Endothelial cell of hepatic sinusoid (primary cell): Measurements from ENCODE around the gene ARHGAP42.

ENCODE experiments used
- in situ Hi-C: cut with HindIII; loops from 2 replicates; pipeline ENCODE4 v1.10.0; 2017; ENCODE audit warnings: low sequenced_read_pairs

ARHGAP42 gene

DNA sequence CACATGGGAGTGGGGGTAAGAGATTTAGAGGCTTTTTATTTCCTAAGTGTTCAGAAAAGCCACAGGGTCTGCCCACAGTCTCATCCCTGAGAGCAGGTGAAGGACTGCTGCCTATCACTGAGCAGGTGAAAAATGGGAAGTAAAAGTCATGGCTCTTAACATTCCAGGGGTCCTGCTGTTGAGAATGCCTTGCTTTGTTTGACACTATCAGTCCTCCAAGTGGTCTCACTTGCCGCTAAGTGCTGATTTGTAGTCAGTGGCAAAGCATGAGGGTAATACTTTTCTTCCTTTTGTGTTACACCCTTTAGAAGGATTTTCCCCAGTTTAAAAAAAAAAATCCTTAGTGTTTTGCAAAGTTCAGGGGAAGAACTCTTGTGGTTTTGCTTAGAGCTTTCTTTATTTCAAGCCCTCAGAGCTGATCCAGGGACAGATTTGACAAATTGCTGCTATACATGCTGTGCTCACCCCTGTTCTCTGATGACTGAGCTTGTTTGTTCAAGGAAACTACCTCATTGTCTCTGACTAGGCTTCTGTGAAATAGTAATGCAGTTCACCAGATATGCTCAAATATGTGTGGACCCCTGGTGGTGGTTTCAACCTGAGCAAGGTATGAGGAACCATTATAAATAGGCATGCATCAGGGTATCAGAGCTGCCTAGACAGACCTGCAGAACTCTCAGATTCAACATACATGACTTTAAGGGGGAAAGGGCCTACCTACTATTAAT is 141.0 kb downstream of the ARHGAP42 start:
- in situ Hi-C loops = loop anchor here (25.0 kb wide), 1 partner anchor 141 kb away; the partner anchor contains the start of gene ARHGAP42

DNA sequence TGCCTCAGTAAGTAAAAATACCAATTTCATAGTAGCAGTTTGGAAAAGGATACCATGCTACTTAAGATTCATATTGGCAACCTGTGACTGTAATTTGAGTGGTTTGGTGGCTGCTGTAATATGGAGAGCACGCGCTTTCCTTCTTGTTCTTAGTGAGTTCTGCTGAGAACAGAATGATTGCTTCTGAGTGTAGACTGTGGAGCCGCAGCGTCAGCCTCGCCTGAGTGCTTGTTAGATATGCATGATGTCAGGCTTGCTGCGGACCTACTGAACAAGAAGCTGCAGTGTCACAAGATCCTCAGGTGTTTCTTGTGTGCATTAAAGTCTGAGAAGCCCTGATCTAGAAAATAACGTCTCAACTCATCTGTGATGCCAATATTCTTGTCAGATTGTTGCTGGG is 143.2 kb downstream of the ARHGAP42 start:
- in situ Hi-C loops = loop anchor here (25.0 kb wide), 1 partner anchor 143 kb away; the partner anchor contains the start of gene ARHGAP42

DNA sequence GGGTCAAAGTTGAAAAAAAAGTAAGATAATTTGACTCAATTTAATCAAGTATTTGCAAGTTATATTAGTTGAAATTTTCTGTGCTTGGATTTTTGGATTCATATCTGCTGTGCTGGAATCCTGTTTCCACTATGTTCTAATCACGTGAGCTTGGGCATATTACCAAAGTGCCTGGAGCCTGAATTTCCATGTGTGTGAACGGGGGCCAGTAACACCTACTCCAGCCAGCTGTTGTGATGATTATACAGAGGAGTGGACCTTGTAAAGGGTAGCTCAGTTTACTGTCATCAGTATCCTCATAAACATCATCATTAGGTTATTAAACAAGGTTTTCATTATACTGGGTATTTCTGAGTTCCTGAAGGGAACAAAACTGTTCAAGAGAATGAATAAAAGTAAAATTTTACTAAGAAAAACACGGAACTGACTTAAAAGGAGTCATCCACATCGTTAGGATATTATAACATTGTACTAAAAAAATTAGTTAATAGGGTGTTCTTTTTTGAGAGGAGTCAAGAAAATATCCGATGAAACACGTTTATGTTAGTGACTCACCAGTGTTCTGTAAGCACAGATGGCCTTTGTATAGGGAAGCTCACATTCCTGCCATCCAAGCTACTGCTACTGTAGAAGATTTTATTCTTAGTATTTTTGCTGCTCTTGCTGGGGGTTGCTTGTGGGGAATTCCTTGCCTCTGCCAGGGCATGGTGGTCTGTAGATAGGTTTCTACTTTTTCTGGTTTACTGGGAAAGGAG is 144.1 kb downstream of the ARHGAP42 start:
- in situ Hi-C loops = loop anchor here (25.0 kb wide), 1 partner anchor 144 kb away; the partner anchor contains the start of gene ARHGAP42

DNA sequence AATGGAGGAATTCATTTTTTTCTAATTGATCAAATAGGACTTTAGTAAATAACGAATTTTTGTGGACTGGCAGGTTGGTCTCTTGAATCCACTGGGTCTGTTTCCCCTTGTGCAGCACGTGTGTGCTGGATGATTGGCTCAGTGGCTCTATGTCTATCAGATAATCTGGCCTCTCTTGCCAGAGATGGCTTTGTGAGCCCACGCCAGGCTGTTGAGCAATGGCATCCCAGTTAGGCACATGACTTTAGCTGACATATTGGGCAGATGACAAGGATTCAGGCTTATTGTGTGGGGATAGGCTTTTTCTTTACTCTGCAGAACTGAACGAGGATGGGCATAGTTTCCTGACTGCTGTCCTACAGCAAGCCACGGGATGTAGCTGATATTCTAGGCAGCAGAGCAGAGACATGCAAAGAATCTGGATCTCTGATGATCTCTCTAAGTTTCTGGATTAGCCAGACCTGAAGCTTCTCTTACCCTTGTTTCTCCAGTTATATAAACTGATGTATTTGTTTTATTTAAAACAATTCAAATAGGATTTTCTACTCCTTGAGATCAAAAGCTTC is 144.9 kb downstream of the ARHGAP42 start:
- in situ Hi-C loops = loop anchor here (25.0 kb wide), 1 partner anchor 145 kb away; the partner anchor contains the start of gene ARHGAP42

DNA sequence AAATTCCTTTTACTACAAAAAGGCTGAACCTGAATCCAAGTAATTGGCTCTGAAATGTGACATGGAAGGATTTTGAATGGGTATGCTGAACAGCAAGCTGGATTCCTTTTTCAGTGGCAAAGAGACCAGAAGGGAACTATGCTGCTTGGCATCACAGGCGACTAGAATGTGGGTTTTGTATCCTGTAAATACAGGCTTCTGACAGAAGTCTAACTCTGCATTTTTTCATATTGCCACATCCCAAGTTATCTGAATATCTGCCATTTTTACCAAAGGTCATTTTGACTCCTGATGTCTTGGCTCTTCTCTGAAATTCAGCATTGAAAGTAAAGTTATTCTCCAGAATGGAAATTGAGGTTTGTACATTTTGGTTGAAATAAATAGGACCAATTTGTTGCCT is 145.7 kb downstream of the ARHGAP42 start:
- in situ Hi-C loops = loop anchor here (25.0 kb wide), 1 partner anchor 146 kb away; the partner anchor contains the start of gene ARHGAP42

DNA sequence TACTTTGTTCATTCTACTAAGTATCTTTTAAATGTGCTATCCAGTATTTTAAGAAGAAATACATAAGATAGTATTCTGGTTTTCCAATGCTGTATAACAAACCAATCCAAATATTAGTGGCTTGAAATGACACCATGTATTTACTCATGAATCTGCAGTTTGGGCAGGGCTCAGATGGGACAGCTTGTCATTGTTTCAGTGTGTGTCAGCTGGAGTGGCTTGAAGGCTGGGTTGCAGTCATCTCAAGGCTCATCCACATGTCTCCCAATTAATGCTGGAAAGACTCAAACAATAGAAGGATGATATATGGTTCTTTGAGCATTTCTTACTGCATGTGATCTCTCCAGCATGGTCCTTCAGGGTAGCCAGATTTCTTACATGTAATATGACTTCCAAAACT is 146.2 kb downstream of the ARHGAP42 start:
- in situ Hi-C loops = loop anchor here (25.0 kb wide), 1 partner anchor 146 kb away; the partner anchor contains the start of gene ARHGAP42

DNA sequence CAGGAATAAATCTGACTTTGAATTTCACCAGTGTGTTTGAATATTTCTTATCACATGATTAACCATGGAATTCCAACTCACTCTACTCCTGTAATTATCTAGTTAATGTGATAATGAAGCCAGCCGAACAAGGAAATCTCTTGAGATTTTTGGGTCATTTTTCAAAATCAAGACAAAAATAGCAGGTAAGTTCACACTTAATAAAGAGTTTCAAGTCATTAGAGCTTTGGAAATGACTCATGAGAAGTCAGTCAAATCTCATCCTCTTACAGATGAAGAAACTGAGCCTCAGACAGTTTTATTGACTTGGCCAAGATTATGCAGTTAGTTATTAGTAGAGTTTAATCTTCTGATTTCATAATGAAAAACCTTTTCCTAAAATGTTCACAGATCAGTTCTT is 148.8 kb downstream of the ARHGAP42 start:
- in situ Hi-C loops = loop anchor here (25.0 kb wide), 1 partner anchor 149 kb away; the partner anchor contains the start of gene ARHGAP42

DNA sequence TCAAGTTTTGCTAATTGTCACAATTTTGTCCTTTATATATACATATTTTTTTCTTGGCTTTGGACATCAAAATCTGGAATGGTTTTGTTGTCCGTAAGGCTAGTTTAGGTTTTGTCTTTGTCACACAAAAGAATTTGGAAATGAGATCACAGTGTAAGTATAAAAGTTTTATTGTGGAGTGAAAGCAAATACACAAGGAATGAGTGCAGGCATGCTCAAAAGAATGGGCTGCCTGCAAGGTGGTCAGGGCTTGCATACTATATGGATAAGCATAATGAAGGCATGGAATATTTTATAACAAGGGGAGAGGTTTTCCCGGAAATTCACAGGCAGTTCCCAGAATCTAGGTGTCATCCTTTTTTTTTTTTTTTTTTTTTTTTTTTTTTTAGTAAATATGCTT is 150.2 kb downstream of the ARHGAP42 start:
- in situ Hi-C loops = loop anchor here (25.0 kb wide), 1 partner anchor 150 kb away; the partner anchor contains the start of gene ARHGAP42

DNA sequence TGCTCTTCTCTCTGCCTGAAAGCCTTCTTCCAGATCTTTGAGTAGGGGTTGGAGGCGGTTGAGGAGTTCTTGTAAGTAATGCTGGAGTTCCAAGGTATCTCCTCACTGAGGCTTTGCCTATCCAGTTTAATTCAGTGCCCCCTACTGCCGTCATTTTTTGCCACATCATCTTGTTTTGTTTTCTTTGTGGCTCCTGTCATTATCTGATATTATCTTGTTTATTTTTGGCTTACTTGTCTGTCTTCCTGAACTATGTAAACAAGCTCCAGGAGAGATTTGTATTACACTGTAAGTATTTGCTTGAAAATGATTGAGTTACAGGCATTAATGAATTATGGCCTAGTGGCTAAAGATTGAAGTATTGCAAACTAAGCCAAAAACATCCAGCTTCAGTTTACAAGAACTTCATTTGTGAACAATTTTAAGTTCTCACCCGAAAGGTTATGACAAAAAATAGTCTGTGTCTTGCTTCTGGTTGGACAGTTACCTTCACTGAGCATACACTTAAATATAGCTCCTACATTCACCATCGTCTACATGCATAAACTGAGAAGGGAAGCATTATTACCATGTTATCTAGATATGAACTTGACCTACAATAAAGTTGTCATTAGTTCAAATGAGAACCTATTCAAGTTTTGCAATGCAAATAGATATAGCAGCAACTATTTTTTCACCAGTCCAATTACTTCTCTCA is 154.8 kb downstream of the ARHGAP42 start:
- in situ Hi-C loops = loop anchor here (25.0 kb wide), 1 partner anchor 155 kb away; the partner anchor contains the start of gene ARHGAP42

DNA sequence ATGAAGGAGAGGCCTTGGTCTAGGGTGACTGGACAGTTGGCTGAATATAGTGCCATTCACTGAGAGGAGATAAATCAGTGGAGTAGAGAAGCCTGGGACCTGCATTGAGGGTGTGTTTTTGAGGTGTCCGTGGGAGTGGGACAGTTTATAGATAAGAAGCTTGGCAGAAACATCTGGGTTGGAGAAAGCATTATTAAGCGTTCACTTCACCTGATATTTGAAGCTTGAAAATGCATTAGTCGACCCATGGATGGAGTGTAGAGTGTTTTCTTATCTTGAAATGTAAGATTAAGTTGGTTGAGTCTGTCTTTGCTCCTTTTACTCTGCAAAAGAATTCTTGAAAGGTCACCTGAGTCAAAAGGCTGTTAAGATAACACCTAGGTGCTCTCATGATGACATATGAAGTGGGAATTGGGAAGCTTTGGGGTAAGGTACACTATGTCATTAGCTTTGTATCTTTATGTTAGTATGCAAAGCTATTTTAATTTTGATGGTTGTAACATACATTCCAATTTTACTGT is 160.7 kb downstream of the ARHGAP42 start:
- in situ Hi-C loops = loop anchor here (5.0 to 25.0 kb wide), 2 partner anchors 160 to 265 kb away; partner anchors contain the start of gene ARHGAP42

DNA sequence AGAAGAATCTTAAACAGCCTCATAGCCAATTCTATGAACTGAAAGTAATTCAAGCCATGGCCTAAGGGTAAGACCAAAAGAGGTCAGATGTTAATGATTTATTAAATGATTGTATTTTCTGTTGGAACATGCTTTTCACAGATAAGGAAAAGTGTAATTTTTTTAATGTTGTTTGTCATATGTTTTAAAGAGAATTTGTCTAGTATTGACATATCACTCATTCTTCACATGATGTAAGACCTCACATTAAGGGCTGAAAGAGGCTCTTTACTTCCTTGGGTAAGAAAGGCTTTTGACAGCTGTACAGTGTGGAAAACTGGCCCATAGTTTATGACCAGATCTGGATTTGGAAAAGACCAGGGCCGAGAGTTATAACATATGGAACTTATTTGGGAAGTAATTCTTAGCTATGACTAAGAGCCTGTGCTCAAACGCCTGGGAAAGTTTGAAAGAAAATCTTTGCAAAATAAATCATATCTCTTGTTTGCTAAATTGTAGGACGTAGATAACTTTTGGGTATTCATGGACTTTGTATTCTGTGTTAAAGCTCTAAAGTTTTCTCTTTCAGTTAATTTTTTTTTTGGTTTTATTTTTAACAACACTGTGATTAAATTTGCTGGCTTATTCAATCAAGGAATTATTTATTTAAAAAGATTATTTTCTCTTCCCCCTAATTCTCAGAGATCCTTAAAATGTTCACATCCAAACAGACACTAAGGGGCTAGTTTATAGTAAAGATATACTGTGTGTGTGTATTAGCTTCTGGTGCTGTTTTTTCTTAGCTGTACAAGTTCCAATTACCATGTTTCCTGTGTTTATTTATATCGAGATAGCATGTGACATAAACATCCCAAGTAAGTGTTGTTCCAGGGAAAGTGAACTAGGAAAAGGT is 162.2 kb downstream of the ARHGAP42 start:
- in situ Hi-C loops = loop anchor here (5.0 to 25.0 kb wide), 2 partner anchors 162 to 267 kb away; partner anchors contain the start of gene ARHGAP42

DNA sequence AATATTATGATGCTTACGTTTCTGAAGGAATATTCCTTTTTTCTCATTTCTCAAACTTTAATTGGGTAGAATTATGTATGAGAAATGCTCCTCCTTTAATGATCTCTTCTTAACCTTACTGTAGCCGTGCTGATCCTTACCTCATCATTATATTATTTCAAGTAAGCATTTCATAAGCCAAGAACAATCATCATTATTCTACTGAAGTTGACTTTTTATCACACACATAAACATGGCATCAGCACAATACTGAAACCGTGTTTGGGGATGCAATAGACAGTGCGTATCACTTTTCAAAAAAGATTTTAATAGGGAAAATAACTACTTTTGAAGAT is 162.8 kb downstream of the ARHGAP42 start:
- in situ Hi-C loops = loop anchor here (5.0 to 25.0 kb wide), 2 partner anchors 163 to 268 kb away; partner anchors contain the start of gene ARHGAP42

DNA sequence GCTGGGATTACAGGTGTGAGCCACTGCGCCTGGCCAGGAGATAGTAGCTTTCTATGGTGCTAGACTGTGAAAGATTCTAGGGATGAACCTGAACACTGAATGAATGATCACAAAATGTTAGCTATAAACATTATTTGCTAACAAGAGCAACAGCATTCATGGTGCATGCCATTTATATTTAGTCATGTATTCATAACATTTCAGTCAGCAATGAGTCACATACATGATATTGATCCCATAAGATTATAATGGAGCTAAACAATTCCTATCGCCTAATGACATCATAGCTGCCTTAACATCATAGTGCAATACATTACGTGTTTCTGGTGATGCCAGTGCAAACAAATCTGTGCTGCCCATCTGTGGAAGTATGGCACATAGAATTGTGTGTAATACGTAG is 164.1 kb downstream of the ARHGAP42 start:
- in situ Hi-C loops = no loop called here

DNA sequence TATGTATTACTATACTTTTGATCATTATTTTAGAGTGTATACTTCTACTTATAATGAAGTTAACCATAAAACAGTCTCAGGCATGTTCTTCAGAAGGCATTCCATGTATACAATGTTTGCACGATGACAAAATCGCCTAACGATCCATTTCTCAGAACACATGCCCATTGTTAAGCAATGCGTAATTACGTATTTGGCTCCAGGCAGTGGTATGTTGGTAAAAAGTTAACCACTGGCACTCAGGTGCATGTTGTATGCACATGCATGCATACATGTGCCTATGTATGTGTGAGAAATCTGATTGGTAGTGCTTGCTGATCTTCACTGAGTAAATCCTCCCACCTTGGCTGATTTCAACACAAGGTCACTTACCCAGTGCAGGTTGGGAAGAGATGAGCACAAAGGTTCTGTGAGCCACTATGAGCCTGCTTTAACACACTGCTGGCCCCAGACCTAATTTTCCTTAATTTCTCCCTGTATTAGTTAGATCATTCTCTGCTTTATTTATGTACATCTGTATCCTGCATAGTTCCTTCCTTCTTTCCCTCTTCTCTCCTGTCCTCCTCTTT is 164.6 kb downstream of the ARHGAP42 start:
- in situ Hi-C loops = no loop called here

DNA sequence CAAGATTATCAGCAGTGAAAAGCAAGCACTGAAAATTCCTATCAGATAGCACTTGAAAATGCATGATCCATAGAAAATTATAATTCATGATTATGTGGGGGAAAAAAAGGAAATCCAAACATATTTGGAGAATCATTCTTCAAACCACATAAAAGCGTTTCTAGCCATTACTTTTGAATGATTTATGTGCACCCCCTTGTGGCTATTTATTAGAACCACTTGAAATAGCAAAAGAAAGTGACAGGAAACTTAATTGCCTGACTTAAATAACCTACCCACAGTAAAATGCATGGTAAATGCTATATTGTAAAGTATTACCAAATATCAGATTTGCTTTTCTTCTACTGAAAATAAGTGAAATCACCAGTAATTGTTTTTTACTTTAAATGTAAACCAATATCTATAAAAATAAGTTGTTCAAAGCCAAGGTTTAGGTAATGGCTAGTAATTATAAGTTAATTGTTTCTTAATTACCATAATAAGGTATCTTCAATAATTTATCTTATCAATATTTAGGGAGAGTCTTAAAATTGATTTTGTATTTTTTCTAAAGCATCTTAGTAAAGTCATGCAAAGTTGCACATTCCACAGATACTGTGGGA is 168.5 kb downstream of the ARHGAP42 start:
- in situ Hi-C loops = no loop called here

DNA sequence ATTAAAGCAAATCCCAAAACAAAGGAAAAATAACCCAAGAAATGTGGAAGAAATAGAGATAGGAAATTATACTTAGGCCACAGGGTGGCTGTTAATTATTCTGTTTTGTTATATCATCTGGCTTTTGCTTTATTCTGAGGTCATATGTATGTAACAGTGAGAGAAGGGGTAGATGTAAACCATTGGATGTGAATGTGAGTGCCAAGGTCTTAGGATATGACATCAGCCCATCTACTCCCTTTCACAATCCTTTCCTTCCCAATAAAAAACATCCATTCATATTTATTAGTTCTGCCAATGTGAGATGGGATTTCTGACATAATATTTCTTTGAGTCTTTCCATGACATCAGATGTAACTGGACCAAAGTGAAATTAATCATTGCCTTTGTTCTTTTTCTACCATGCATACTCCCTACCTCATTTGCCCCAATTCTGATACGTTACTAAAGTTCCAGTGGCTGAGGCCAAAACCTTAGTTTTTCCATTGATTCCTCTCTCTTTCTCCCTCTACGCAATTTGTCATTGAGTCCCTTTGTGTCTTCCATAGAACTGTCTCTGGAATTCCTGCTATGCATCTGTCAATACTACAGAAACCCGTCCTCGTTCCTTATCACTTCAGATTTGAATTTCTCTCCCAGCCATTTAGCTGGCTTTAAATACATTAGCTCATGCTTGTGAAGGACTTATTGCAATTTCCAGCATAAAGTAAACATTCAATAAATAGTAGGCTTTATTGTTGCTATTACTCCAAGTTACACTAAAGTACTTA is 170.3 kb downstream of the ARHGAP42 start:
- in situ Hi-C loops = no loop called here

DNA sequence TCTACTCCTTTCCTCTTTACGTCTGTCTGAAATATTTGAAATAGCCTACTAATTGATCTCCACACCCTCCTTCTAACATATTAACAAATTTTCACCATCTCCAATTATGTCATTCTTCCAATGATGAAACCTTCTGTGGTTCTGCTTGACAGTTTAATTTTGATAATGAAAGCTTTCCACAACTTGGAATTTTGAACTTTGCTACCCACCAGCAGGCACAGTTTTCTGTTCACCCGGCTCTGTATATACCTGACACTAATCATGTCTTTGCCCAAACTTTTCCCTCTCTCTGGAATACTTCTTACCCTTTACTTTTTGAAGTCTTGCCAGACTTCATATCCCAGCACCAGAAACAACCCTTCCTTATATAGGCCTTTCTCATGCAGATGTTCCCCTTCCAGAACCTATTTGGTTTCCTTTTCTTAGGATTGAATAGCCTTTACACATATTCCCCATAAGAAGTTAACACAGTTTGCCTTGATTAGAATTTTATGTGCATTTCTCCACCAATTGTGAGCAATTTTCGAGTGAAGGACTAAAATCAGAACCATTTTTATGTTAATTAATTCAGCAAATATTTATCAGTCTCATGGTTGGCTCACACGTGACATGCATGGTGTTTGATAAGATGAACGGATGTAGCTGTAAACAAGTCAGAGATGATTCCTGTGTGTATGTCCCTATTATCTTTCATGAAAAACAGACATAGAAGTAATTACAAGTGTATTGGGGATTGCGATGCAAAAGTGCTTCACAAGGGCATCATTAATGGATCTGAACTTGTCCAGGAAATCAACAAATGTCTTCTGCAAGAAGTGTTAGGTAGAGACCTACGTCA is 173.4 kb downstream of the ARHGAP42 start:
- in situ Hi-C loops = no loop called here
